Fibroblast of skin of abdomen (primary cell): ENCODE results near the gene STXBP6. TPM values are rescaled to one million over a fixed set of nuclear protein-coding genes. Genes with fewer than 3 reads are reported as not detected.

Experiments
- DNase-seq: peaks from one replicate; pipeline ENCODE4 v3.0.0-alpha.2; 2013
- polyA plus RNA-seq, 2 experiments: library from polyadenylated mRNA; unstranded; fragments of 120-200 nt; gene quantifications; one replicate each; pipeline ENCODE4 v1.2.1, GENCODE V29; 2013; ENCODE audit not compliant: insufficient read length in 2 of 2

STXBP6 gene
- polyA plus RNA-seq (2013, experiment 1 of 2; ENCODE audit: insufficient read length) = 18.3 TPM
- 18.4 TPM for polyA plus RNA-seq (2013, experiment 2 of 2; ENCODE audit: insufficient read length)

GRCh38 chr14:25049568-25050268 lies at the start of gene STXBP6:
TSS of gene STXBP6 (minus strand) at chr14:25050147. CDS start at chr14:24974818, 75,329 bp downstream.
- peak; percentile 78 for DNase-seq

- no peak for DNase-seq
These were observed 47.2 kb upstream of the STXBP6 start for GRCh38 chr14:25097120-25097519.

- no peak for DNase-seq
These were observed 45.9 kb upstream of the STXBP6 start for GRCh38 chr14:25095736-25096437.

GRCh38 chr14:25094171-25094907 lies 44.4 kb upstream of the STXBP6 start:
- no peak for DNase-seq

- DNase-seq = no peak
These were observed 42.4 kb upstream of the STXBP6 start for GRCh38 chr14:25092258-25092740.

- DNase-seq = peak; percentile 71
These were observed 40.9 kb upstream of the STXBP6 start for GRCh38 chr14:25090716-25091454.

GRCh38 chr14:25090256-25090655 lies 40.3 kb upstream of the STXBP6 start:
- DNase-seq = no peak

- DNase-seq = no peak
These were observed 39.5 kb upstream of the STXBP6 start for GRCh38 chr14:25089496-25089895.

- no peak for DNase-seq
These were observed 37.0 kb upstream of the STXBP6 start for GRCh38 chr14:25086821-25087396.

DNA sequence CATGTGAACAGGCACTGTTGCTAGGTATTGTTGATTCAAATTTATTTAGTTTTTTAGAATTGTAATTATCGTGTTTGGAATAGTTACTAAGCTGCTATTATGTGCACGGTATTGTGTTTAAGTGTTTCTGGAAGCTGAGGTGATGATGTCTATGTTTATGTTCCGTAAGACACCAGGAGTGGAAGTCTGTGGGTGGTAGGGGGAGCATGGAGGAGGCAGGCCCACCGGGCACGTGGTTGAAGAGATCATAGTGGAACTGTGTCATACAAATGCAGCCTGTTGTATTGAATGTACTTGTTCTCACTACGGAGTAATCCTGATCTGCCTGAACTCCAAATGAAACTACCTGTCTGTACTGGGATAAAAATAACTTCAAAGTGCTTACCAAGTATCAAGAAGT lies 36.1 kb upstream of the STXBP6 start:
- DNase-seq = no peak

- no peak for DNase-seq
These were observed 30.7 kb upstream of the STXBP6 start for GRCh38 chr14:25080682-25081081.

DNA sequence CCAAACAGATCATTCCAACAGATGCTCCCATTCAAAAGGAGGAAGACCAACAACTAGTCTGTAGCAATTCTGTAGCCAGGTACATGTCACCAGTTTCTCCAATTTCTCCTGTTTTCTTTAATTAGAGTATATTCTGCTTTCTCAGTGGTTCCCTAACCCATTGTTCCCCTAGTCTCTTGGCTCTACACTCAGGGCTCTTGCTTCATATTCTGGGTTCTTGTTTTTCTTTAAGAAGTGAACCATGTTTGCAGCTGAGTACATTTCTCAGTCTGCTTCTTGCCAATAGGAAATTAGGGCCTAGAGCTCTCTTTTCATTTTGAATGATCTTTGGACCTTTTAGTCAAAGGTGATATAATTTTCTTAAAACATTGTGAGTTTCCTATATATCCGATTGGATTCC lies 29.4 kb upstream of the STXBP6 start:
- DNase-seq = no peak

DNA sequence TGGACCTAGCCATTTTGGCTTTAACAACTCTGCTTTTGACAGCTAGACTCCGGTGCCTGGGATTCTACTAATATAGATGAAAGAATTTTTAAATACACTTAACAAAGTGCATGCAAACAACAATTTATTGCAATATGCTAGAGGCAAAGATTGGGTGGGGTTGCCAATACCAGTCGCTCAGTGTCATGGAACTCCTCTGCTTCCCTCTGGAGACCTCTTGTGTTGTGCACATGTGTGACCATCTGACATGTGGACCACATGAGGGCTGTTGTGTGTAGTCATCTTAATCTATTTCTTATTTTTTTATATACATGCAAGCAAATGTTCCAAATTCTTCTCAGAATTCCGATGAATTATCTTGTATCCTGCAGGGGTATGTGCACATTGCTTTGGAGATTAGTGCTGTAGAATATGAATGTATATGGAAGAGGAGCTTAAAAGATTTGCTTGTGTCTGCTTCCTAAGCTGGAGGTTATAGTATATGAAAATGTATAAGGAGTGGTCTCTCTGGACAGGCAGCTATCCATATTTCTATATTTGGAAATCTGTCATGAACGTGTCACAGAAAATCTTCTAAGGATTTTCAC lies 24.2 kb upstream of the STXBP6 start:
- DNase-seq = no peak

DNA sequence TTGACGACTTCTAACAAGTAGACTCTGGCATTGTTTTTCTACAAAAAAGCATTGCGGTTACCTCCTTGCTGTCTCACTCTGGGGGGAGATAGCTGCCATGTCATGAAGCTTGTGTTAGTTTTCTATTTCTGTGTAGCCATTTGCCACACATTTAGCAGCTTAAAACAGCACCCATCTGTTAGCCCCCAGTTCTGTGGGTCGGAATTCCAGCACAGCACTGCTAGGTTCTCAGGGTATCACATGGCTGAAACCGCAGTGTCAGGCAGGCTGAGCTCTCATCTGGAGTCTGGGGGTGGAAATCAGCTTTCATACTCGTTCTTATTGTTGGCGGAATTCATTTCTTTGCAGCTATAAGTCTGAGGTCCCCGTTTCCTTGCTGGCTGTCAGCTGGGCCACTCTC lies 19.9 kb upstream of the STXBP6 start:
- peak; percentile 16 for DNase-seq

GRCh38 chr14:25067600-25067999 lies 17.7 kb upstream of the STXBP6 start:
- no peak for DNase-seq

DNA sequence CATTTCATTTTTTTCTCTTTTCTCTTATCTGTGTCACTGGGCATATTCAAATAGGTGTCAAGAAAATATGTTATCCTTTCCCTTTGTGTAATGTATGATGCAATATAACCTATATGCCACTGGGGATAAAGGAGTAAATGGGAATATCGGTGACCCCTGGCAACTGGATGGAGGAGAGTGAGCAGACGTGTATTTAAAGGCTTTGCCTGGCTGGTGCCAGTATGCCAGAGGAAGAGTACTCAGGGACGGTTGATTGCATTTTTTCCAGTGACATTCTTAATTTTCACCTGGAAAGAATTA lies 12.0 kb upstream of the STXBP6 start:
- DNase-seq = no peak

DNA sequence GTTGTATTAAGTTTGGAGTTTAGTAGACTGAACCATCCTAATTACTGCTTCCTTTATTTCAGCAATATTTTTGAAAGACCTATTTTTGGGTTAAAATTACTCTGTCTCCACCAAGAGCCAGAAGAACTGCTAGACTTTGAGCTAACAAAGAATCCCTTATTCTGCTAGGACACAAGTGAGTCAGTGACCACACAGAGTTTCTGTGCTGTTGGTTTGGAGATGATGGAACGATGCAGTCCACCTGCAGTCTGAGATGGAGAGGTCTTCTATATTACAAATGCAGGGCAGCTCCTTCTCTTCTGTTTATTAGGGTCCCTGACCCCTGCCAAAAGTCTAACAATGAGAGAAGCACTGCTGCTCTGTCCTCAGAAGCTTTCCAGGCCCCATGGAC lies 6.7 kb upstream of the STXBP6 start:
- DNase-seq = no peak

GRCh38 chr14:25055992-25056687 lies 6.2 kb upstream of the STXBP6 start:
- DNase-seq = peak; percentile 53

DNA sequence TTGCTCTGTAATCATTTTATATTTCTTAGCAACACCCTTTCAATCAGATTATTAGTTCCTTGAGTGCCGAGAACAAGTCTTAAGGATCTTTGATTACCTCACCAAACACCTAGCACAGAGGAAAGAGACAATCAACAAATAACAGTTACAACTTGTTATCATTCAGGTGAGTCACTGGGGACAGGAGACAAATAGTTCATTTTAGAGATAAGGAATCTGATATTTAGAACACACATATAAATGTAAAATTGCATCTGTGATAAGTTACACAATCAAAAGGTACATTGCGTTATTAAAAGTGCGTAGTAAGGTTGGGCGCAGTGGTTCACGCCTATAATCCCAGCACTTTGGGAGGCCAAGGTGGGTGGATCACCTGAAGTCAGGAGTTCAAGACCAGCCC lies 5.1 kb upstream of the STXBP6 start:
- DNase-seq = no peak

GRCh38 chr14:25053585-25053984 lies 3.6 kb upstream of the STXBP6 start:
- DNase-seq = no peak

DNA sequence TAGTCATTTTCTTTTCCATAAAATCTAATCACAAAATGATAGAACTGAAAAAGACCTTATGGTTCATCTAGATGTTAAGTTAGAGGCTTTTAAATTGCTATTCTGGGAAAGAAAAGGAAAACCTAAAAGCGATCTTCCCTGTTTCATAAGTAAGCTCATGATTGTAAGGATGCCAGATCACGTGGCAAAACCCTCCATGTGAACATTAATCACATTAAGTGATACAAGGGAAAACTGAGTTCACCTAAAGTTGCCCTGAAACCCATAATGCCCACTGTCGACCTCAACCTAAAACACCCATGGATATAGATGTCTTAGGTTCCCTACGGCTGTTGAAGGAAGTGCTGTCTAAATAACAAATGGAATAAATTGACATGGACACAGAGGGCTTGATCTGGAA lies 3.0 kb upstream of the STXBP6 start:
- DNase-seq = no peak
